Measurements from ENCODE around the gene FOXO1. TPM values are rescaled to one million over a fixed set of nuclear protein-coding genes. Genes with fewer than 3 reads are reported as not detected.

FOXO1 gene
- total and polyA plus RNA-seq, 2 of the 13 experiments (the other 11 are each of a cell fraction or from before 2014, with no cell fraction given), result 8.1 to 13.1 TPM

GRCh38 chr13:40597735-40598365, 68.6 kb downstream of the FOXO1 start:
- TF ChIP-seq CEBPZ (IDR thresholded peaks at IDR 0.05; ENCODE audit: low read length) (no peak), DBP (CRISPR knock-in tag; IDR thresholded peaks at IDR 0.05; ENCODE audit: not compliant biosample characterization) (no peak), TAF1 (CRISPR knock-in tag; IDR thresholded peaks at IDR 0.05) (no peak), ZNF891 (CRISPR knock-in tag; IDR thresholded peaks at IDR 0.05) (no peak), ZNF224 (CRISPR knock-in tag; IDR thresholded peaks at IDR 0.05) (no peak), ZNF354B (CRISPR knock-in tag; IDR thresholded peaks at IDR 0.05) (no peak), NR1H2 (CRISPR knock-in tag; IDR thresholded peaks at IDR 0.05; ENCODE audit: borderline replicate concordance, low read depth) (no peak), HNRNPK (IDR thresholded peaks at IDR 0.05; ENCODE audit: low read depth, low read length, poor library complexity, severe bottlenecking) (no peak), TOE1 (CRISPR knock-in tag; IDR thresholded peaks at IDR 0.05) (no peak), XBP1 (CRISPR knock-in tag; IDR thresholded peaks at IDR 0.05) (no peak)
- Histone ChIP-seq H3K36me3 (replicated peaks in 1 of 2; ENCODE audit: control insufficient read depth in 1 of 2, insufficient read depth in 2 of 2, low read length in 2 of 2) (peaks cover 0 to 5% of the 10 kb centered on the region in 2 experiments; a peak in 3 of 5 replicates), H3K9me3 (ENCODE audit: low read length) (no peaks in the 10 kb centered on the region), H2AFZ (ENCODE audit: low read length) (no peak overlapping the region), H3K79me2 (ENCODE audit: insufficient read depth, low read length) (peaks cover 100% of the 10 kb centered on the region), H3K4me2 (ENCODE audit: low read depth, low read length) (no peak overlapping the region), H3K27ac (ENCODE audit: extremely low read length, insufficient read depth, low read length) (no peak overlapping the region), H3K9ac (ENCODE audit: insufficient read depth, low read depth, low read length) (no peak overlapping the region), H3K4me3 (replicated peaks in 1 of 3; ENCODE audit: insufficient read depth in 1 of 3, low read depth in 2 of 3, low read length in 3 of 3) (no peak overlapping the region), H4K20me1 (ENCODE audit: insufficient read depth, low read length) (peaks cover 74% of the 10 kb centered on the region), H3K4me1 (ENCODE audit: insufficient read depth, low read length) (peaks cover 70% of the 10 kb centered on the region), H3K27me3 (ENCODE audit: control insufficient read depth in 1 of 2, insufficient read depth in 2 of 2, low read length in 2 of 2) (no peaks in the 10 kb centered on the region)
- ATAC-seq (peak; percentile 46), DNase-seq (ENCODE audit: low spot score) (no peak), FAIRE-seq (no peak)
- POLR2A ChIA-PET, result no interaction called here
- no TSS peak for BruUV-seq (replicated peaks)
- 94% methylated on average over 11 of the region's 11 CpGs for WGBS (ENCODE audit: low lambda C conversion rate)
- CTCF ChIA-PET (ENCODE audit: low intra/inter-chr PET ratio, low total read pairs), result no interaction called here
- in situ Hi-C loops (cut with HindIII; ENCODE audit: extremely low pct_ligation_motif_present, low pct_unique_long_range_greater_than_20kb), result no loop called here
- intact Hi-C loops (cut with micrococcal nuclease; ENCODE audit: unreplicated experiment), result no loop called here
